PC-9 (cell line): ENCODE data around the gene CAPN1.

Experiments used
- EZH2 ChIP-seq: fragments of 200-600 bp; sonication (generic); IDR thresholded peaks from 2 replicates; pipeline ENCODE4 v1.8.0; 2017; ENCODE audit warnings: antibody characterized with exemption, low read depth
- TF ChIP-seq, protein P1 (sequence below): fragments of 200-600 bp; sonication (generic); conservative IDR thresholded peaks from 2 replicates; pipeline ENCODE4 v1.6.1; 2017; ENCODE audit warnings: mixed run types, antibody characterized with exemption, mild to moderate bottlenecking, moderate library complexity

DNA sequence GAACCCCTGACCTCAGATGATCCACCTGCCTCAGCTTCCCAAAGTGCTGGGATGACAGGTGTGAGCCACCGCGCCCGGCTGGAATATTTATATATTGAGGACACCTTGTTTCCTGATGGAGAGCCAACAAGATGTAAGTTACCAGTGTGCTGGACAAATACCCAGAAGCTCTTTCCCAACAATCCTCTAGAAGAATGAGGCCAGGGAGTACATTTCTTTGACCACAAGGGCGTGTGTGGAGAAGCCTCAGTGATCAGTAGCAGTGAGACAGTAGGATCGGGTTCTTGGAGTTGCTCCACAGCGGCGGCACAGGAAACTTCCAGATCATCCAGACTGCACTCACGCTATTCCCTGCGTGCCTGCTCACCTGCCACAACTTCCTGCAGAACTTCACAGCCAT lies 69.7 kb downstream of the CAPN1 start:
- TF ChIP-seq, protein P1, sequence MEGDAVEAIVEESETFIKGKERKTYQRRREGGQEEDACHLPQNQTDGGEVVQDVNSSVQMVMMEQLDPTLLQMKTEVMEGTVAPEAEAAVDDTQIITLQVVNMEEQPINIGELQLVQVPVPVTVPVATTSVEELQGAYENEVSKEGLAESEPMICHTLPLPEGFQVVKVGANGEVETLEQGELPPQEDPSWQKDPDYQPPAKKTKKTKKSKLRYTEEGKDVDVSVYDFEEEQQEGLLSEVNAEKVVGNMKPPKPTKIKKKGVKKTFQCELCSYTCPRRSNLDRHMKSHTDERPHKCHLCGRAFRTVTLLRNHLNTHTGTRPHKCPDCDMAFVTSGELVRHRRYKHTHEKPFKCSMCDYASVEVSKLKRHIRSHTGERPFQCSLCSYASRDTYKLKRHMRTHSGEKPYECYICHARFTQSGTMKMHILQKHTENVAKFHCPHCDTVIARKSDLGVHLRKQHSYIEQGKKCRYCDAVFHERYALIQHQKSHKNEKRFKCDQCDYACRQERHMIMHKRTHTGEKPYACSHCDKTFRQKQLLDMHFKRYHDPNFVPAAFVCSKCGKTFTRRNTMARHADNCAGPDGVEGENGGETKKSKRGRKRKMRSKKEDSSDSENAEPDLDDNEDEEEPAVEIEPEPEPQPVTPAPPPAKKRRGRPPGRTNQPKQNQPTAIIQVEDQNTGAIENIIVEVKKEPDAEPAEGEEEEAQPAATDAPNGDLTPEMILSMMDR, result no peak; the same call in 1 of the 2 replicates
- no peak for TF ChIP-seq EZH2
